ENCODE results near the gene LHPP. TPM values are rescaled to one million over a fixed set of nuclear protein-coding genes. Genes with fewer than 3 reads are reported as not detected.

The LHPP gene
- total RNA-seq, 1 donor from 2014 or later: 12.1 TPM

DNA sequence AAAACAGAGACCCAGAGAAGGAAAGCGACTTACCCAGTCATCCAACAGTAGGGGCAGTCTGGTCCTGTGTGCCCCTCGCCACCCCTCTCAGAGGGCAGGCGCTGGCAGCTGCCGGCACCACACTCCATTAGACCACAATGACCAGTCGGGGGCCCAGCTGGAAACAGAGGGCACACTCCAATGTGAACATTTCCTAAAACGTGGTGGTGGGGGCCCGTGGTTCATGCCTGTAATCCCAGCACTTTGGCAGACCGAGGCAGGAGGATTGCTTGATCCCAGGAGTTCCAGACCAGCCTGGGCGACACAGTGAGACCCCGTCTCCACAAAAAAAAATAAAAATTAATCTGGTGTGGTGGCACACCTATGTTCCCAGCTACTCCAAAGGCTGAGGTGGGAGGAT lies 42.0 kb upstream of the LHPP start:
- no peak overlapping the region for H3K4me3 ChIP-seq (ENCODE audit: low read depth, low read length)
- no peak for DNase-seq (ENCODE audit: low read depth)
- TF ChIP-seq, protein P1, sequence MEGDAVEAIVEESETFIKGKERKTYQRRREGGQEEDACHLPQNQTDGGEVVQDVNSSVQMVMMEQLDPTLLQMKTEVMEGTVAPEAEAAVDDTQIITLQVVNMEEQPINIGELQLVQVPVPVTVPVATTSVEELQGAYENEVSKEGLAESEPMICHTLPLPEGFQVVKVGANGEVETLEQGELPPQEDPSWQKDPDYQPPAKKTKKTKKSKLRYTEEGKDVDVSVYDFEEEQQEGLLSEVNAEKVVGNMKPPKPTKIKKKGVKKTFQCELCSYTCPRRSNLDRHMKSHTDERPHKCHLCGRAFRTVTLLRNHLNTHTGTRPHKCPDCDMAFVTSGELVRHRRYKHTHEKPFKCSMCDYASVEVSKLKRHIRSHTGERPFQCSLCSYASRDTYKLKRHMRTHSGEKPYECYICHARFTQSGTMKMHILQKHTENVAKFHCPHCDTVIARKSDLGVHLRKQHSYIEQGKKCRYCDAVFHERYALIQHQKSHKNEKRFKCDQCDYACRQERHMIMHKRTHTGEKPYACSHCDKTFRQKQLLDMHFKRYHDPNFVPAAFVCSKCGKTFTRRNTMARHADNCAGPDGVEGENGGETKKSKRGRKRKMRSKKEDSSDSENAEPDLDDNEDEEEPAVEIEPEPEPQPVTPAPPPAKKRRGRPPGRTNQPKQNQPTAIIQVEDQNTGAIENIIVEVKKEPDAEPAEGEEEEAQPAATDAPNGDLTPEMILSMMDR (conservative IDR thresholded peaks at IDR 0.05; ENCODE audit: low read depth, low read length): no peak

DNA sequence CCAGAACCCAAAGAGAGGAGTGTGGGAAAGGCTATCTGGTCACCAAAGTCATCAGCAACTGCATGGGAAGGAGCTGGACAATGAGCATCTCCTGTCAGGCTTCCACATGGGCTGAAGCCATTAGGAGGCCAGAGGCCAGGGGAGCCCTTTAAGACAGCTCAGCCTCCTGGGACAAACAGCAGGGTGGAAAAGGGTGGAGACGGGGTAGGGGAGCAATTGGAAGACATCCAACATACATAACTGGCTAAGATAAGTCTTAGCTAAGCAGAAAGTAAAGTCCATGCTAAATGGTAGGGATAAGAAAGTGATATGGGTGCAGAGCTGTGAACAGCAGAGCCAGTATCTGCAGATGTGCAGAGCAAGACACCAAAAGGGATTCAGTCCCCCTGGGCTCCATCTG lies 41.4 kb upstream of the LHPP start:
- DNase-seq (ENCODE audit: low read depth): no peak
- TF ChIP-seq, protein P1 (conservative IDR thresholded peaks at IDR 0.05; ENCODE audit: low read depth, low read length): no peak
- no peak overlapping the region for H3K4me3 ChIP-seq (ENCODE audit: low read depth, low read length)

DNA sequence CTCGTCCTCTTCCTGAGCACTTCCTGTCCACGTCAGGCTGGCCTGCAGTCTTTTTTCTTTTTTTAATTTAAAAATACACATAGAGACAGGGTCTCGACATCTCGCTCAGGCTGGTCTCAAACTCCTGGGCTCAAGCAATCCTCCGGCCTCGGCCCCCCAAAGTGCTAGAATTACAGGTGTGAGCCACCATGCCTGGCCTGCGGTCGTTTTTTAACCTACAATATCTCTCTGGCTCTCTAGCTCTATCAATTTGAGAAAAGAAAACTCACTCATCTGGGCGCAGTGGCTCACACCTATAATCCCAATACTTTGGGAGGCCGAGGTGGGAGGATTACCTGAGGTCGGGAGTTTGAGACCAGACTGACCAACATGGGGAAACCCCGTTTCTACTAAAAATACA lies 38.9 kb upstream of the LHPP start:
- TF ChIP-seq, protein P1 (conservative IDR thresholded peaks at IDR 0.05; ENCODE audit: low read depth, low read length): no peak
- DNase-seq (ENCODE audit: low read depth): no peak
- H3K4me3 ChIP-seq (ENCODE audit: low read depth, low read length): no peak overlapping the region

DNA sequence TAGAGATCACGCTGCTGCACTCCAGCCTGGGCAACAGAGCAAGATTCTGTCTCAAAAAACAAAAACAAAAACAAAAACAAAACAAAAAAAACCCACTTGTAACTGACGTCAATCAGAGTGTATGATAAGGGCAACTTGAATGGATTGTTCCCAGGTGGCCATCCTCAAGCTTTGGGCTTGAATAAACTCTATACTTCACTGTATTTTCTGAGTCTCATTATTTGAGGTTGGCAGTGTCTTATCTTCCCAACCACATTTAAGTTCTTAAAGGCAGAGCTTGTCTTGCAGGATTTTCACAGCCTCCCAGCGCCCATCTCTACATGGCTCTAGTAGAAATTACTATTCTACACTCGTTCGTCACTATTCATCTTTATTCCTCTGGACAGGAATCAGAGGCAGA lies 37.8 kb upstream of the LHPP start:
- TF ChIP-seq, protein P1 (conservative IDR thresholded peaks at IDR 0.05; ENCODE audit: low read depth, low read length): no peak
- no peak overlapping the region for H3K4me3 ChIP-seq (ENCODE audit: low read depth, low read length)
- DNase-seq (ENCODE audit: low read depth): no peak

DNA sequence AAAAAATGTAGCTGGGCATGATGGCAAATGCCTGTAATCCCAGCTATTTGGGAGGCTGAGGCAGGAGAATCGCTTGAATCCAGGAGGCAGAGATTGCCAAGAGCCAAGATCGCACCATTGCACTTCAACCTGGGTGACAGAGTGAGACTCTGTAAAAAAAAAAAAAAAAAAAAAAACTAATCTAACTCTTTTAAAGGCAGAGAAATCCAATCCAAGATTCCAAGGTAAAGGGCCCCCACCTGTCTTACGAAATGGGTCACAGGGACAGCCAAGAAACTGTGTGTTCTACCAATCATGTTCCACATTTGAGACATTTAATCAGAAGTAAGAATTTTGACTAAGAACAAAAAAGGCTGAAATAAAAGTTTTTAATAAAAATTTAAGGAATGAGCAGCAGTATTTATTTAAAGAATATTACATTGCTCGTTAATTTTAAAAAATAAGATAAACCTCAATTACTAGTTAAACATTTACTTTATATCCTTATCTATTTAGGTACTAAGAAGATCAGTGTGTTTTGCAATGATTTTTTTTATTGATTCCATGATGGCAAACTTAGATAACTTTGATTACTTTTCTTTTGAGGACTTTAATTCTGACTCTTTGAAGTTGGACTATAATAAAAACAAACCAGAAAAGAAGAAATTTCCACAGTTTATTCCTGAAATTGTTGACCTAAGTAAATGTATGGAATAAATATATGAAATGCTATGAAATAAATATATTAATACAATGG lies 36.2 kb upstream of the LHPP start:
- TF ChIP-seq, protein P1 (conservative IDR thresholded peaks at IDR 0.05; ENCODE audit: low read depth, low read length): no peak
- H3K4me3 ChIP-seq (ENCODE audit: low read depth, low read length): no peak overlapping the region
- no peak for DNase-seq (ENCODE audit: low read depth)

DNA sequence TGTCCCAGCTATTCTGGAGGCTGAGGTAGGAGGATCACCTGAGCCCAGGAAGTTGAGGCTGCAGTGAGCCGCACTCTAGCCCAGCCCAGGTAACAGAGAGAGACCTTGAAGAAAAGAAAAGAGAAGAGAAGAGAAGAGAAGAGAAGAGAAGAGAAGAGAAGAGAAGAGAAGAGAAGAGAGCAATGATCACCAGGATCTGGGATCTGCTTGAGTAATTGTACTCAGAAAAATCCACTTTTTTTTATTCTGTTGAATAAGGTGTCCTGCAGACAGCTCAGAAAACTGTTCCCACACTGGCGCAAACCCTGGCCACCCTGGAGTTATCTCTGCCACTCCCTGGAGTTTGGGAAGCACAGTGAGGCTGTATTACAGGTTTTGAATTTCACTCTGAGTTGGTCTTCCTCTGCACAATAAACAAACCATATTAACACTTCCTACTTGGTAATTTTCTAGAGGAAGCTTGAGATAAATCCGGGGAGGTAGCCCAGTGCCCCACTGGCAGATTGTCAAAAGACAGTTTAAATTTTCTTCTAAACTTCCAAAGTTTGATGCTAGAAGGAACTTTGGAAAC lies 33.3 kb upstream of the LHPP start:
- TF ChIP-seq, protein P1 (conservative IDR thresholded peaks at IDR 0.05; ENCODE audit: low read depth, low read length): no peak
- DNase-seq (ENCODE audit: low read depth): no peak
- no peak overlapping the region for H3K4me3 ChIP-seq (ENCODE audit: low read depth, low read length)

DNA sequence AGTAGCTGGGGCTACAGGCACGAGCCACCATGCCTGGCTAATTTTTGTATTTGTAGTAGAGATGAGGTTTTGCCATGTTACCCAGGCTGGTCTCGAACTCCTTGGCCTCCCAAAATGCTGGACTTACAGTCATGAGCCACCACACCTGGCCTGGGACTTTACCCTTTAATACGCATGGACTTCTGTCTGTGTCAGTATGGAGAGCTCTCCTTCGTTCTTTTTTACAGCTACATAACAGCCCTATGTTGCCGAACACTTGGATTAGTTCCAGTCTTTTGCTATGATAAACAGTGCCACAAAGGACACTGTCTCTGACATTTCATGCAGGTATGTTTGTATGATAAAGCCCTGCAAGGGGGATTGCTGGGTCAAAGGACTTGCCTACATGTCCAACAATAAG lies 32.0 kb upstream of the LHPP start:
- no peak overlapping the region for H3K4me3 ChIP-seq (ENCODE audit: low read depth, low read length)
- DNase-seq (ENCODE audit: low read depth): no peak
- TF ChIP-seq, protein P1 (conservative IDR thresholded peaks at IDR 0.05; ENCODE audit: low read depth, low read length): no peak
